Neutrophil (primary cell): ENCODE results near the gene CMSS1.

ENCODE experiments used
- H3K27ac ChIP-seq: fragments of 200-600 bp; sonication (generic); 2 replicates; pipeline ENCODE4 v1.5.1; 2016; ENCODE audit warnings: mild to moderate bottlenecking, moderate library complexity
- H3K27me3 ChIP-seq: fragments of 200-600 bp; sonication (generic); 2 replicates; pipeline ENCODE4 v1.6.0; 2016; ENCODE audit warnings: mild to moderate bottlenecking
- H3K36me3 ChIP-seq: fragments of 200-600 bp; sonication (generic); 2 replicates; pipeline ENCODE4 v1.5.1; 2017
- H3K4me1 ChIP-seq, 2 experiments: fragments of 200-600 bp in 1 of 2; sonication (generic) in 1 of 2; 1 replicate in 1 of 2; 2 replicates in 1 of 2; pipeline versions ENCODE4 v1.5.1 to v1.6.1; 2013 to 2016; ENCODE audit warnings: low read depth in 1 of 2, low read length in 1 of 2, mild to moderate bottlenecking in 1 of 2, moderate library complexity in 1 of 2; ENCODE audit not compliant: control insufficient read depth in 1 of 2, insufficient read depth in 1 of 2
- H3K4me3 ChIP-seq, 2 experiments: fragments of 200-600 bp in 1 of 2; sonication (generic) in 1 of 2; 1 replicate in 1 of 2; 2 replicates in 1 of 2; pipeline ENCODE4 v1.5.1; 2013 to 2016; ENCODE audit warnings: low read depth in 1 of 2, low read length in 1 of 2, mild to moderate bottlenecking in 1 of 2, moderate library complexity in 1 of 2
- H3K9me3 ChIP-seq: fragments of 200-600 bp; sonication (generic); 2 replicates; pipeline ENCODE4 v1.5.1; 2016
- CTCF ChIP-seq: fragments of 200-600 bp; sonication (generic); IDR thresholded peaks from 2 replicates; pipeline ENCODE4 v1.5.1; 2016; ENCODE audit warnings: antibody characterized with exemption

CMSS1 gene

DNA sequence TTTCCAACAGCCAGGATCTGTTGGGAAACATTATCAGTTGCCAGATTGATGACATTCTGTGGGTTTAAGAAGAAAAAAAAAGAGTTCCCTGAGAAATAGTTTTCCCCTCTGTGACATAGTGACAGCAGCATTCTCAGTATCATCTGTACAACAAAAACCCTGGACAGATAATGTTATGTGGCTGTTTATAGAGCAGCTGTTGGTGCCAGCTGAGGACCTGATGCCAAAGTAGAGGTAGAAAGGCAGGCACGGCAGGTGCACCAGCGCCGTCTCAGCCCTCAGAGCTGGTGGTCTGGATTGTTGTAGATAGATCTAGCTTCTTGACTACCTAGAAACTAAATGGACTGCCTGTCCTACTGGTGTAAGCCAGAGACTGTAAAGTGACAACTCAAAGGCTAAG lies 352.8 kb downstream of the CMSS1 start:
- no peaks in the 10 kb centered on the region for H3K36me3 ChIP-seq
- TF ChIP-seq CTCF, result no peak
- H3K27me3 ChIP-seq, result no peaks in the 10 kb centered on the region
- peaks cover under 1 to 2% of the 10 kb centered on the region in 2 experiments for H3K4me1 ChIP-seq
- no peak overlapping the region for H3K4me3 ChIP-seq
- H3K9me3 ChIP-seq, result no peaks in the 10 kb centered on the region
- no peak overlapping the region for H3K27ac ChIP-seq

GRCh38 chr3:100171211-100171914 lies 353.7 kb downstream of the CMSS1 start:
- no peaks in the 10 kb centered on the region for H3K9me3 ChIP-seq
- H3K27ac ChIP-seq, result no peak overlapping the region
- H3K36me3 ChIP-seq, result no peaks in the 10 kb centered on the region
- no peaks in the 10 kb centered on the region for H3K27me3 ChIP-seq
- H3K4me3 ChIP-seq, result no peak overlapping the region
- no peak for TF ChIP-seq CTCF
- peaks cover 5 to 6% of the 10 kb centered on the region in 2 experiments for H3K4me1 ChIP-seq

DNA sequence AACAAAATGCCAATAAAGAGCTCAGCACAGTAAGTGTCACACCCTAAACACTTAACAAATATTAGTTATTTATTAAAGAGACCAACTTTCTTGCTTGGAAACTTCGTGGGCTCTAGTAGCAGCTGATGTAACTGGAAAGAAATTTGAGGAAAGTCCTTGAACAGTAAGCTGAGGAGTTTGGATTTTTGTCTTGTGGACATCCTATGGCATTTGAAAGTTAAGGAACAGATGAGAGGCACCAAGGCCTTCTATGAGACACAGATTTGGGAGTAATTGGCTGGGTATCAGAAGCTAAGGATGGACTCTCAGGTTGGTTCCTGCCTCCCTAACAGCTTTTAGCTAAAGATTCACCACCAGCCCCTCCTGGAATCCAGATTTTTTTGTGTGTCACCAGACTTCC lies 356.3 kb downstream of the CMSS1 start:
- TF ChIP-seq CTCF, result no peak
- Histone ChIP-seq H3K27me3 (no peaks in the 10 kb centered on the region), H3K27ac (no peak overlapping the region), H3K4me1 (peaks cover 5 to 6% of the 10 kb centered on the region in 2 experiments), H3K4me3 (no peak overlapping the region), H3K36me3 (no peaks in the 10 kb centered on the region), H3K9me3 (peaks cover 2% of the 10 kb centered on the region)

- TF ChIP-seq CTCF, result no peak
- Histone ChIP-seq H3K36me3 (no peaks in the 10 kb centered on the region), H3K9me3 (peaks cover 13% of the 10 kb centered on the region), H3K4me1 (peaks cover 5 to 6% of the 10 kb centered on the region in 2 experiments), H3K4me3 (peak overlapping the region in 1 of 2 experiments; percentile 16), H3K27ac (no peak overlapping the region), H3K27me3 (no peaks in the 10 kb centered on the region)
Observed at GRCh38 chr3:100175637-100176280, 358.1 kb downstream of the CMSS1 start.

DNA sequence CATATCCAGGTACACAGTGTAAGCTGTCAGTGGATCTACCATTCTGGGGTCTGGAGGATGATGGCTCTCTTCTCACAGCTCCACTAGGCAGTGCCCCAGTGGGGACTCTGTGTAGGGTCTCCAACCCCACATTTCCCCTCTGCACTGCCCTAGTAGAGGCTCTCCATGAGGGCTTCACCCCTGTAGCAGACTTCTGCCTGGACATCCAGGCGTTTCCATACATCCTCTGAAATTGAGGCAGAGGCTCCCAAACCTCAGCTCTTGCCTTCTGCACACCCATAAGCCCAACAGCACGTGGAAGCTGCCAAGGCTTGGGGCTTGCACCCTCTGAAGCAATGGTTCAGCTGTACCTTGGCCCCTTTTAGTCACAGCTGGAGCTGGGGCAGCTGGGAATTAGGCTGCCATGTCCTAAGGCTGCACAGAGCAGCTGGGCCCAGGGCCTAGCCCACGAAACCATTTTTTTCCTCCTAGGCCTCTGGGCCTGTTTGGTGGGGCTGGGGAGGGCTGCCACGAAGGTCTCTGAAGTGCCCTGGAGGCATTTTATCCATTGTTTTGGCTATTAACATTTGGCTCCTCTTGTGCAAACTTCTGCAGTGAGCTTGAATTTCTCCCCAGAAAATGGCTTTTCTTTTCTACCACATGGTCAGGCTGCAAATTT lies 362.2 kb downstream of the CMSS1 start:
- H3K36me3 ChIP-seq, result no peaks in the 10 kb centered on the region
- peaks cover 5 to 6% of the 10 kb centered on the region in 2 experiments for H3K4me1 ChIP-seq
- no peaks in the 10 kb centered on the region for H3K27me3 ChIP-seq
- TF ChIP-seq CTCF, result no peak
- H3K27ac ChIP-seq, result no peak overlapping the region
- H3K4me3 ChIP-seq, result no peak overlapping the region
- H3K9me3 ChIP-seq, result peaks cover 13% of the 10 kb centered on the region
